HG02973 (cell line): ENCODE data around the gene STX12.
"Not testable (repeated sequence)": the region's sequence is repeated elsewhere in the genome, so short reads cannot be mapped to it uniquely, and the experiment has no call there.

Source experiments
- ATAC-seq: cut with Tn5 transposase; IDR thresholded peaks from one replicate; pipeline ENCODE4 v1.9.1; 2021; ENCODE audit warnings: moderate library complexity; ENCODE audit not compliant: unreplicated experiment

Gene STX12

DNA sequence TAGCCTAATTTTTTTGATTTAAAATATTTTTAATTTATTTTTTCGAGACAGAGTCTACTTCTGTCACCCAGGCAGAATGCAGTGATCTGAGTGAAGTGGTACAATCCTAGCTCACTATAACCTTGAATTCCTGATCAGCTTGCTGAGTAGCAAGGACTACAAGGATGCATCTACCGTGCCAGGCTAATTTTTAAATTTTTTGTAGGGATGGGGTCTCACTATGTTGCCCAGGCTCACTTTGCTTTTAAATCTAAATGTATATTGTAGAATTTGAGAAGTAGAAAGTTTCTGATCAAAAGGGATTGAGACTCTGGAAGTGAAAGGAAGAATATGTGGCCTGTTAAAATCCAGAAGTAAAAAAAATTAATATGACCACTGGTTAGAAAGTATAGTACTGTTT lies 1.6 kb downstream of the STX12 start:
- no peak for ATAC-seq

DNA sequence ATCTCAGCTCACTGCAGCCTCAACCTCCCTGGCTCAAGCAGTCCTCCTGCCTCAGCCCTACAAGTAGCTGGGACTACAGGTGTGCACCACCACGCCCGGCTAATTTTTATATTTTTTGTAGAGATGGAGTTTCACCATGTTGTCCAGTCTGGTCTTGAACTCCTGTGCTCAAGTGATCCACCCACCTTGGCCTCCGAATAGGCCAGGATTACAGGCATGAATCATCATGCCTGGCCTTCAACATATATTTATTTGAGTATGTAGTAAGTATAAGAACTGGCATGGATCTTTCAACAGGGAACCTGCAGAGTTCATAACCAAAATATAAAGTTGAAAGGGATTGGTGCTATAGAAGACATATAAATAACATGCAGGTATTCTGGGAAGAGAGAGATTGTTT lies 2.3 kb downstream of the STX12 start:
- ATAC-seq: not testable (repeated sequence)

DNA sequence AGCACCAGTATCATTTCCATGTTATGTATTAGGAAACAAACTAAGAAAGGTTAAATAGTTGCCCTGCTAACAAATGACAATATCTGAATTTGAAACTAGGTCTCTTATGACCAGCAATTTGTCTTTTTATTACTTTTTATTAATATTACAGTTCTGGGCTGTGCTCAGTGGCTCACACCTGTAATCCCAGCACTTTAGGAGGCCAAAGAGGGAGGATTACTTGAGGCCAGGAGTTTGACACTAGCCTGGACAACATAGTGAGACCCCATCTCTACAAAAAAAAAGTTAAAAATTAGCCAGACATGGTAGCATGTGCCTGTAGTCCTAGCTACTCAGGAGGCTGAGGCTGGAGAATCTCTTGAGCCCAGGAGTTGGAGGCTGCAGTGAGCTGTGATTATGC lies 3.3 kb downstream of the STX12 start:
- ATAC-seq: not testable (repeated sequence)

DNA sequence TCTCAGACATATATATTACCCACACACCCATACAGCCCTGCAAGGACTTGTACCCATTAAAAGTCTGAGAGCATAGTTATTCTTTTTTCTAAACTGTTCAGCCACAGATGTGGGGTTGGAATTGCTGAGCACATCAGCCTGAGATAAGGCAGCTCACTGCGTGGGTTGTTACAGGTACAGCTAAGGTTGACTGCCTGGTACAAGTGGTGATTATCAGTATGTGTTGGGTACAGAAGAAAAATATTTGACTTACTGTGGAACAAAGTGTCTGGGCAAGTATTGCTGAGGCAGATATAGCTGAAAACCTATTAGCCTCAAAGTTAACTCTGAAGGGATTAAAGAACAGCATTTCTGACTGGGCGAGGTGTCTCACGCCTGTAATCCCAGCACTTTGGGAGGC lies 5.0 kb downstream of the STX12 start:
- ATAC-seq: no peak

DNA sequence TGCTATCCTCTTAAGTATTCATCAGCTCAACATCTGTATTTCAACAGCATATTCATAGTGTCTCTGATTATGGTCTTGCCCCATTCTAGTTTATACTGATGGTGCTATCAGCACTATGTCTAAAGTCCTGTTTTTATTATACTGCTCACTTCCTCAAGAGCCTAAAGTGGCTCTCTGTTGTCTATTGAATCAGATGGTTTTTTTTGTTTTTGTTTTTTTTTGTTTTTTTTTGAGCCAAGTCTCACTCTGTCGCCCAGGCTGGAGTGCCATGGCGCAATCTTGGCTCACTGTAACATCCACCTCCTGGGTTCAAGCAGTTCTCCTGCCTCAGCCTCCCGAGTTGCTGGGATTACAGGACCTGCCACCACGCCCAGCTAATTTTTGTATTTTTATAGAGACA lies 6.1 kb downstream of the STX12 start:
- ATAC-seq: no peak

- no peak for ATAC-seq
Measured at GRCh38 chr1:27782950-27783349, 9.9 kb downstream of the STX12 start.

DNA sequence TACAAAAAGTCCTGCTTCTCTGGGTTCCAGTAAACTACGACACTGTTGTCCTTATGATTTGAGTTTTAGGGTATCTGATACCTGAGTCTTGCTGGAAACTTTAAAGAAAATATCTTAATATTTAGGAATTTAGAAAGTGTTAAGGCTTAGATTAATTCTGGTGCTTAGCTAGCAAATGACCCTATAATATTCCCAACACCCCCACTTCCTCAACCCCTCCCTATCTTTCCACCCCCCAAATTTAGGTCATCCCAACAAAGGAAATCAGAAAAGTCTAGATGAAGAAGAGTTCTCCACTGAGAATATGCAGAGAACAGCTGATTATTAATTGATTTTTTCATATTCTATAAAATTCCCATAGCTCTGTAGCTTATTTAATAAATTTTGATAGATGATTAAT lies 11.7 kb downstream of the STX12 start:
- ATAC-seq: no peak

GRCh38 chr1:27785781-27786455 lies 12.9 kb downstream of the STX12 start:
- ATAC-seq: no peak

- ATAC-seq: no peak
Measured at GRCh38 chr1:27787895-27788294, 14.9 kb downstream of the STX12 start.

DNA sequence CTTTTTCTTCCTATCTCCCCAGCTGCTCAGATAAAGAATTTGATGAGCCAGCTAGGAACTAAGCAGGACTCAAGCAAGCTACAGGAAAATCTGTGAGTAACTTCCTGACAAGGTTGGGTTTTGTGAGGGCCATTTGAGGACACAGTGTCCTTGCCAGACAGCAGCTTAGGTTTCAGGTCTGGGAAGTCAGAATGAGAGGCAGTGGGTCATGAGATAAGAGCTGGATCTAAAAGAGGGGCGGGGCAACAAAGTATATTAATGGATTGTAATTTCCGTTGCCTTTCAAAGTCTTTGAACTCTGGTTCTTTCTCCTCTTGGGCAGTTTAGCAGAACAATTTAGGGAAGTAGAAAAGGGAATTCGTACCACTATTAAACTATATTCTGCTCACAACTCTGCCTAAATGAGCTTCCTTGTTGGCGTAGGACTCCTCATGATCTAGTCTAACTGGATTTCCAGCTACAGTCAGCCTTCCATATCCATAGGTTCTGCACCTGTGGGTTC lies 16.6 kb downstream of the STX12 start:
- no peak for ATAC-seq

GRCh38 chr1:27790270-27790669 lies 17.3 kb downstream of the STX12 start:
- not testable (repeated sequence) for ATAC-seq

GRCh38 chr1:27795601-27796000 lies 22.6 kb downstream of the STX12 start:
- no peak for ATAC-seq

DNA sequence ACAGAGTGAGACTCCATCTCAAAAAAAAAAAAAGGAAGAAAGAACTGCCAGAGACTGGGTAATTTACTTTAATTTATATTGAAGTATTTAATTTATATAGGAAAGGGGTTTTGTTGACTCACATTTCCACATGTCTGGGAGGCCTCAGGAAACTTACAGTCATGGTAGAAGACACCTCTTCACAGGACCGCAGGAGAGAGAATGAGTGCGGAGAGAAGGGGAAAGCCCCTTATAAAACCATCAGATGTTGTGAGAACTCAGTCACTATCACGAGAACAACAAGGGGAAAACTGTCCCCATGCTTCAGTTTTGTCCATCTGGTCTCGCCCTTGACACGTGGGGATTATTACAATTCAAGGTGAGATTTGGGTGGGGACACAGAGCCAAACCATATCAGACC lies 31.8 kb downstream of the STX12 start:
- ATAC-seq: no peak

GRCh38 chr1:27806758-27807157 lies 33.7 kb downstream of the STX12 start:
- no peak for ATAC-seq

GRCh38 chr1:27807385-27807784 lies 34.4 kb downstream of the STX12 start:
- ATAC-seq: no peak

DNA sequence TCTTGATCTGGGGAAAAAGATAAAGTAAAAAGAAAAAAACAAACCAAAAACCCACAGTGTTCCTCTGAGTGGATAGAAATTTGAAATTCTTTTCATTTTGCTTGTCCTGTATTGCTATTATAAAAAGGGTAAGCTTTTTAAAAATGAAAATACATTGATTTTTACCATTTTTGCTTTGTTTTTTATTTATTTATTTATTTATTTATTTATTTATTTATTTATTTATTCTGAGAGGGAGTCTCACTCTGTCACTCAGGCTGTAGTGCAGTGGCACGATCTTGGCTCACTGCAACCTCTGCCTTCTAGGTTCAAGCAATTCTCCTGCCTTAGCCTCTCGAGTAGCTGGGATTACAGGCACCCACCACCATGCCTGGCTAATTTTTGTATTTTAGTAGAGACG lies 35.1 kb downstream of the STX12 start:
- ATAC-seq: not testable (repeated sequence)

DNA sequence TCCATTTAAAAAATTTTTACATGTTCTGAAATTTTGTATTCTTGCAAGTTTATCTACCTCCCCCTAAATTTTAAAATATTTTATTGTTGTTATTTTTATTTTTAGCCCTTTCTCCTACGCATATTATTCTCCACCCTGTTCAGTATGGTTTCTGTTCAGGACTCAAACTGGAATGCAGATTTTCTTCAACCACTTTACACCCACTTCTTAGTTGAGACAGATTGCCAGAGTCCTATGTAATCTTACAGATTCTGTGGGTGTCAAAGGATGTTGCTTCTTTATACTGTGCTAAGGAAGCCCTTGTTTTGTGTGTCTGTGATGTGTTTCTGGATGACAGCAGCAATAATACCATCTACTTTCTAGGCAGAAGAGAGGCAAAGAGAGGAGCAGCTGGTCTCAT lies 36.9 kb downstream of the STX12 start:
- no peak for ATAC-seq

GRCh38 chr1:27811741-27812500 lies 38.9 kb downstream of the STX12 start:
- no peak for ATAC-seq

DNA sequence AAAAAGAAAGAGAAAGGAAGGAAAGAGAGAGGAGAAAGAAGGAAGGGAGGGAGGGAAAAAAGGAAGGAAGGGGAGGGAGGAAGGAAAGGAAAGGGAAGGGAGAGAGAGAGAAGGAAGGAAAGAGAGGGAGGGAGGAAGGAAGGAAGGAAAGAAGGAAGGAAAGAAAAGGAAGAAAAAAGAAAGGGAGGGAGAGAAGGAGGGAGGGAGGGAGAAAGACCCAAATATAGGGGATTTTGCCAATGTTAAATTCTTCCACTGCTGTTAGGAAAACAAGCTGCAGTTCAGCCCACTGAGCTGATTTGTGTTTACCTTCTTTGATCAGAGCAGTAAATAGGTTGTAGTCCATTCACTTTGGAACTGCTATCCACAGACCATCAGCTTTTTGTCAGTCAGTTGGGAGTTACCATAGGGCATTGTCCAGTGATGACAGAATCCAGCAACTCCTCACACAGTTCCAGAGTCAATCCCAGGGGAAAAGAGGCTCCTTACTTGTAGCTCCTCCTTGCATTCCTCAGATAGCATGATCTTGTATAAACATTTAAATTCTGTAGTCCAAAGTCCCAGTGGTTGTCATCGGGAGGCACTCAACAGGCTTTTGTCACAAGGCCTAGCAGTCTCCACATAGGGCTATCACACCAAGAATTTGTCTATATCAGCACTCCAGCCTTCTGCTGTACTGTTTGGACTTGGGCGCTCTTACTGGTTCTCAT lies 44.1 kb downstream of the STX12 start:
- no peak for ATAC-seq

DNA sequence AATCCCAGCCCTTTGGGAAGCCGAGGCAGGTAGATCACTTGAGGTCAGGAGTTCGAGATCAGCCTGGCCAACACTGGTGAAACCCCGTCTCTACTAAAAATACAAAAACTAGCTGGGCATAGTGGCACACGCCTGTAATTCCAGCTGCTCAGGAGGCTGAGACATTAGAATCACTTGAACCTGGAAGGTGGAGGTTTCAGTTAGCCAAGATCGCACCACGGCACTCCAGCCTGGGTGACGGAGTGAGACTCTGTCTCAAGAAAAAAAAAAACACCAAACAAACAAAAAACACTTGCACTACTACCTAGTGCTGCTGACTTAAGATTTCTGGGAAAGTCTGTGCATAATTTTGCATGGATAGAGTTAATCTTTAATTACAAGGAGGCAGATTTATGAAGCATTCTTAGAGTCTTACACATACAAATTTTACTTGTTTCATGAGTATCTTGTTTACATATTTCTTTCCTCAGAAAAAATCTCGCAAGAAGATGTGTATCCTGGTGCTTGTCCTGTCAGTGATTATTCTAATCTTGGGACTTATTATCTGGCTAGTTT lies 48.8 kb downstream of the STX12 start:
- ATAC-seq: no peak

DNA sequence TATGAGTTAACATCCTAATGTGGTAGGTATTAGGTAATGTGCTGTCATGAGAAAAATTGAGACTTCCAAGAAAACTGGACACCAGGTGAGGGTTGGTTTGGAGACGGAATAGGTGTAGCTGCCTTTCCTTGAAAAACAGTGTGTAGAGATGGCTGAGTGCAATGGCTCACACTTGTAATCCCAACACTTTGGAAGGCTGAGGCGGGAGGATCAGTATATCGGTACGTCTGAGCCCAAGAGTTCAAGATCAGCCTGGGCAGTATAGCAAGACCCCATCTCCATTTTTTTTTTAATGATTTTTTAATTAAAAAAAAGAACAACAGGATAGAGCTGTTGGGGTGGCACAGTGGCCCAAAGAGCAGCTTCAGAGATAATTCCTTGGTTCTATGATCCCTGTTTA lies 50.8 kb downstream of the STX12 start:
- no peak for ATAC-seq

DNA sequence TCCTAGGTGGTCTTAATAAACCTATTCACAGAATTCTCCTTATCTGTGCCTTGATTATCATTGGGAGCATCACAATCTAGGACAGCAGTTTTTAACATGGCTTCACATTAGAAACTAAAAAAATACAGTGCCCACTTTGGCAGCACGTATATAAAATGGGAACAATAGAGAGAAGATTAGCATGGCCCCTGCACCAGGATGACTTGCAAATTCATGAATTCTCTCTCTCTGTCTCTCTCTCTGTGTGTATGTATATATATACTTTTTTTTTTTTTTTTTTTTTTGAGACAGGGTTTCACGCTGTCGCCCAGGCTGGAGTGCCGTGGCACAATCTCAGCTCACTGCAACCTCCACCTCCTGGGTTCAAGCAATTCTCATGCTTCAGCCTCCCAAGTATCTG lies 51.4 kb downstream of the STX12 start:
- ATAC-seq: no peak
